Peyer's patch (tissue), 4 donors: Measurements from ENCODE around the gene ARHGEF40.

Source experiments
- POLR2A ChIP-seq, 2 donors: fragments of 450-650 bp; IDR thresholded peaks; one replicate each; pipeline ENCODE4 v1.5.1; 2017; ENCODE audit warnings: antibody characterized with exemption in 2 of 2, mild to moderate bottlenecking in 2 of 2, moderate library complexity in 2 of 2
- TF ChIP-seq, protein P1 (sequence below), 6 experiments: fragments of 450-650 bp in 4 of 6; fragments of 200-600 bp in 2 of 6; sonication (generic) in 1 of 6; IDR thresholded peaks; one replicate each; pipeline ENCODE4 v1.5.1; 2017 to 2019; ENCODE audit warnings: antibody characterized with exemption in 6 of 6, mild to moderate bottlenecking in 3 of 6, moderate library complexity in 1 of 6

DNA sequence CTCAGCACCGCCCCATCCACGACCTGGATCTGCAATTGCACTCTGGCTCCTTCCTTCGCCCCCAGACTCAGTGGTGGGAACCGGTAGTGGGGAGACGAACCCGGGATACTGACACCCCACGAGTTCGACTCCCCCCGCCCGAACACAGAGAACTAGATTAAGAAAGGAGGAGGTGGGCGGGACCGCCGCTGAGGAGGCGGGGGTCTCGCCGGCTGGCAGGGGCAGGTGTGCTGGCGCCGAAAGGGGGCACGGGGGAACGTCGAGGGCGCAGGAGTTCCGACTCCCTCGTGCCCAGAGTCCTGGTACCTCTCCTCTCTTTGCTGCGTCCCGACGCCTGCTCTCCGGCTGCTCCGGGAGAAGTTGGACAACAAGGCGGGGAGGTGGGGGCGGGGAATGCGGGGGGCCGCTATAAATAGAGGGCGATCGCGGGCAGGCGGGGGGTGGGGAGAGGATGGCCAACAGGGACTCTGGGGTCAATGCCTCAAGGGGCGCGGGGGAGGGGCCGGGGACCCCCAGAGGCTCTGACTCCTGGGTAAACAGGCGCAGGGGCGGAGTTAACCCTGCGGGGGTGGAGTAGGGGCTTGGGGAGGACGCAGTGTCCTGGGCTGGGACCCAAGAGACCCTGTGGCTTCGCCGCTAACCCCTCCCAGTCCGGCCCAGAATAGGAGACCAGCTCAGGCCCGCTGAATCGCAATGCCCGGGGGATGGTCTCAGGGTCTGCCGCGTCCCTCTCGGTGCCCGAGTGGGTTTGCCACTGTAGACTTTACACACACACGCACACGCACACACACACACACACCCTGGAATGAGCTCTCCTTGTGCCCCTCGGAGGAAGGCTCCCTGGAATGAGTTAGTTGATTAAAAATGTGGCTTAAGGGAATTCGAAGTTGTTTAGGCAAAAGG is 44.5 kb upstream of the ARHGEF40 start:
- TF ChIP-seq, protein P1, sequence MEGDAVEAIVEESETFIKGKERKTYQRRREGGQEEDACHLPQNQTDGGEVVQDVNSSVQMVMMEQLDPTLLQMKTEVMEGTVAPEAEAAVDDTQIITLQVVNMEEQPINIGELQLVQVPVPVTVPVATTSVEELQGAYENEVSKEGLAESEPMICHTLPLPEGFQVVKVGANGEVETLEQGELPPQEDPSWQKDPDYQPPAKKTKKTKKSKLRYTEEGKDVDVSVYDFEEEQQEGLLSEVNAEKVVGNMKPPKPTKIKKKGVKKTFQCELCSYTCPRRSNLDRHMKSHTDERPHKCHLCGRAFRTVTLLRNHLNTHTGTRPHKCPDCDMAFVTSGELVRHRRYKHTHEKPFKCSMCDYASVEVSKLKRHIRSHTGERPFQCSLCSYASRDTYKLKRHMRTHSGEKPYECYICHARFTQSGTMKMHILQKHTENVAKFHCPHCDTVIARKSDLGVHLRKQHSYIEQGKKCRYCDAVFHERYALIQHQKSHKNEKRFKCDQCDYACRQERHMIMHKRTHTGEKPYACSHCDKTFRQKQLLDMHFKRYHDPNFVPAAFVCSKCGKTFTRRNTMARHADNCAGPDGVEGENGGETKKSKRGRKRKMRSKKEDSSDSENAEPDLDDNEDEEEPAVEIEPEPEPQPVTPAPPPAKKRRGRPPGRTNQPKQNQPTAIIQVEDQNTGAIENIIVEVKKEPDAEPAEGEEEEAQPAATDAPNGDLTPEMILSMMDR (IDR thresholded peaks at IDR 0.05): peak in 1 of 6 experiments; percentile 12
- TF ChIP-seq POLR2A (IDR thresholded peaks at IDR 0.05): no peak
